Measurements from ENCODE around the gene KAT6B. TPM values are rescaled to one million over a fixed set of nuclear protein-coding genes. Genes with fewer than 3 reads are reported as not detected.

Gene KAT6B
- total RNA-seq (2022; extraction: Qiagen RNA extraction; ENCODE audit: low read depth): 4.9 to 7.3 TPM (median 6.0 TPM) in 5 replicates

GRCh38 chr10:74826142-74827044, at the start of gene KAT6B:
TSS of gene KAT6B (plus strand) at chr10:74826600. CDS start at chr10:74842858, 16,258 bp downstream.

